ENCODE measurements around the gene FAM174B.

The FAM174B gene

GRCh38 chr15:92599394-92599970, 56.1 kb downstream of the FAM174B start:
- DNase-seq (ENCODE audit: low read depth) = no peak

DNA sequence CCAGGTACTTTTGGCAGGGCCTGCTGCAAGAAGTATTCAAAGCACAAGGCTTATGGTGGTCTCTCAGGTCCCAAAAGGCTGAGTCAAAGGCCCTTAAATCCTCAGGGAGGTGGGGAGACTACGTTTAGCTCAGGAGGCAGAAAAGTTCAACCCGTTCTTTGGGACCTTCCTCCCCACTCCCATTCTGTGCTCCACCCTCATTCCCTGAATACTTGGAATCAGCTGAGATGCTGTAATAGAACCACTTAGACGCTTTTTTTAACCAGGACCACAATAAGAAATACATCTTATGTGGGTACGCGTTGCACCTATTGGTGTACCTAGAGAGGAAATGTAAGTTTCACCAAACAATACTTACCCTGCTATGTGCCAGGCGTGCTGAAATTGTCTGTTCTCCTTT, 58.0 kb downstream of the FAM174B start:
- no peak for DNase-seq (ENCODE audit: low read depth)

- DNase-seq (ENCODE audit: low read depth) = no peak
Measured at GRCh38 chr15:92596623-92597022, 59.0 kb downstream of the FAM174B start.

GRCh38 chr15:92595506-92596381, 59.8 kb downstream of the FAM174B start:
- no peak for DNase-seq (ENCODE audit: low read depth)

GRCh38 chr15:92591275-92591674, 64.3 kb downstream of the FAM174B start:
- DNase-seq (ENCODE audit: low read depth) = no peak

GRCh38 chr15:92586966-92587365, 68.6 kb downstream of the FAM174B start:
- DNase-seq (ENCODE audit: low read depth) = no peak

DNA sequence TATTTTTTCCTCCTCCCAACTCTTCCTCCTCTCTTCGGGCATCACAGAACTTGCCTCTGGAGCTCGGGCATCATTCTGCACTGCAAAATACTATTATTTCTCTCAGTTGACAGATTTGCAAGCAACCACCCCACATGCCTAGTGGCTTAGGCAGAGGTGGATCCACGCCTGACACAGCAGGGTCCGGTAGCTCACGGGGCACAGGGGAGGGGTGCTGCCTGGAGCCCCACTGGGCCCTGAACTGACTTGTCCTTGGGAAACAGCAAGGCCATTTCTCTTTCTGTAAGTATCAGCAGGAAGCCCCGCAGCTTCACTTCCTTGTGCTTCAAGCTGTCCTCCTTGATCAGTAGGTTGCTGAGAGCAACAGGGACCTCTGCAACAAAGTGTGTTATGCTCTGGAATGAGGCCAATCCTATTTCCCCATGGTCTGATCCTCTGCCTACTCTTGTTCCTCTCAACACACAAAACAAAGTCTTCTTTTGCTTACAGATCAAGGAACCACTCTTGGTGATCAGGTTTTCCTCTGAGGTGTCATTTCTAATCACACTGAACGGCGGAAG, 69.1 kb downstream of the FAM174B start:
- no peak for DNase-seq (ENCODE audit: low read depth)

DNA sequence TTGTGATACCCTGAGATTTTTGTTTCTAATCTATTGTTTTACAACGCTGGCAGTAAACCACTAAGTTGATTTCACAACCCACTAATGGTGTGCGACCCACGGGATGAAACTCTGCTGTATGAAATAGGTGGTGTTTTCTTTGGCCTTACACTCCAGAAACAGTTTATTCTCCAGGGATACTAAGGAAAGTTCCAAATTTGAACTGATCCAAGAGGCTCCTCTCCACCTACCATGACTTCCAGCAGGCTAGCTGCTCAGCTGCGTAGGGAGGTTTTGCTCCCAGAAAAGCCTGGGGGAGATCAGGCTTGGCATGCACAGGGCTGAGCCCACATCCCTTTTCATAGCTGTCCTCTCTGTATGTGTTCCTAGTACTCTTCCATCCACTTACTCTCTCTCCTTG, 71.5 kb downstream of the FAM174B start:
- DNase-seq (ENCODE audit: low read depth) = no peak

DNA sequence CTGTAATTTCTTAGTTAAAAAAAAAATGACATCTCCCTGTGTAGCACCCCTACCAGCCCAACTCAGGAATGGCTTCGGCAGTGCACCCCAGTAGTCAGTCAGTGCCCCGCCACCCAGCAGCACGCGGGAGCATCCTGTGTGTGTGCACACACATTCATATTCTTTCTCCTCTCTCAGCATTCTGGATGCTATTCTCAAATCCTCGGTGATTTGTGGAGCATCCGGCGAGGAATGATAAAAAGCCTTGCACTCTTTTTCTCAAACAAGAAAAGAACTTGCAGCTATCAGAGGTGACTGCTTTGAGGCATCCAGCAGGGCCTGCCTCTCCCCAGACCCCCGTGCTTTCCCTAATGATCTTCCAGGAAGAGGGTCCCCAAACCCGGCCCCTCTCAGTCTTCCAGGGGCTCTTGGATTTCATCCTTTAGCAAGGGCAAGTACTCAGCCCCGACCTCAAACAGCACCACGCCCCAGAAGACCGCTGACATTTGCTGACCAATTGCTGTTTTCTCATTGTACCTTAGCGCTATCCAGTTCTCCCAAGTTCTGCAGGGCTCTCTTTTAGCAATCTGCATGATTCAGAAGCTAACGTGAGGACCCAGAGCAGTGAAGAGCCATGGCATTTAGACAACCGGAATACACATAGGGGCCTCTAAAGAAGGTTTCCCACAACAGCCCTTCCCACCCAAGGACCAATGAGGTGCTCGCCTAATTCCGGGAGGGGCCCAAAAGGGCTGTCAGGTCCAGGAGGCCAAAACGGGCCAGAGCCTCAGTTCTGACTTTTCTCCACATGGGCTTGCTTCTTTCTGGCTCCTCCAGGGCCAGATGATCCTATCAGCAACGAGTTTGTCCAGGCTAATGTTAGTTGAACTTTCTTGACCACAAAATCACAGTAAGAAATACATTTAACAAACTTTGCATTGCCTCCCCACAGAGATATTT, 72.2 kb downstream of the FAM174B start:
- DNase-seq (ENCODE audit: low read depth) = no peak

DNA sequence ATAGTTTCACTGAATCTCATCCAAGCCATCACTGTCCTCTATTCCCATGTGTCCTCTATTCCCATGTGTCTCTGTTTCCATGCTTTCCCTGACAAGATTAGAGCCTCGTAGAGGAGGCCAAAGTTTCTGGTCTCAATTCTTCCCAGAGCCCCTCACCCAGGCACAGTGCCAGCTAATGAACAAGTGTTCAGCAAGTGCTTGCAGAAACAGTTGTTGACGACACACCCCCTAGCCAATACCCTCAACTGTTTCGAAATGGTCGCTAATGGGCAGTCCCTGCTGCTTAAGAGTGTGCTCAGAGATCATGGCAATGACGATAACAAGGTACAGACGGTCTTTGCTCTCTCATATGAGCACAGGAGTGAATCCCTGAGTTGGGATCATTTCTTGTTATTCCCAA, 73.4 kb downstream of the FAM174B start:
- no peak for DNase-seq (ENCODE audit: low read depth)

GRCh38 chr15:92580933-92581445, 74.6 kb downstream of the FAM174B start:
- no peak for DNase-seq (ENCODE audit: low read depth)

- no peak for DNase-seq (ENCODE audit: low read depth)
Measured at GRCh38 chr15:92580521-92580920, 75.1 kb downstream of the FAM174B start.

DNA sequence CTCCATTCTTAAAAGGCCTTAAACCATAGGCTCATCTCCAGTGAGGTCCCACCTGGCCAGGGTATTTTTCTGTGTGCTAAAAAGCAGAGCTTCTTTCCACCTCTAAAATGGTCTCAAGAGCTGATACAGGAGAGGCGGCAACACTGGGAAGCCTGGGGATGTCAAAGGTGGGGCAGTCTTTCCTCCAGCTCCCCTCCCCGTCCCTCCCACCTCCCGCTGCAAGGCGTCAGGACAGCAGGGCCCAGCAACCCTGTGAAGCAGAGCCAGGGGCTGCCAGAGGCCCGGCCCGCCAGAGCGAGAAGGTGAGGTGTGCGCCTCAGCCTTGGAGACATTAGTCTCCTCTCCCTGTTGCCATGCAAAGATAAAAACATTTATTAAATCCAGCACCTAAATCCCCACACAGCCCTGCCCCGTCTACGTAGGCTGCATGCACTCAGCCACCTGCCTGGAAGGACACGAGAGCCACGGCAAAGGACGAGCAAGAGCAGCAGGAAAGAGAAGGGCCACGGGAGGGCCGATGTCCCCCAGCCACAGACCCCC, 75.6 kb downstream of the FAM174B start:
- no peak for DNase-seq (ENCODE audit: low read depth)

DNA sequence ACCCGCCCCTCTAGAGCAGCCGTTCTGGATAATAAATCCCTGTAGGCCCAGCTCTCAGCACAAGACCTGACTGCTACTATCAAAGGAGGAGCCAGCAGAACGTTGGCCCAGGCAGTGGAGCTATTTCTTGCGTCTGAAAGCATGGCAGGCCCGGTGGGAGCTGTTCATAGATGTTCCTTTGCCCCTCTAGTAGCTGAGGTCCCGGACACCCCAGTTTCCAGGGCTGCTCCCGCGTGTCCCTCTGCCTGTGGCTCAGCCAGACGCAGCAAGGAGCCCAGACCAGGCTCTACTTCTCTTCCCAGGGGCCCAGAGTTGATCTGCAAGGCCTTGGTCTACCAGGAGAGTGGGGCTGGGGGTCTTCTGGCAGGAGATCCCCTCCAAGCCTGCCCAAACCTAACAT, 76.1 kb downstream of the FAM174B start:
- DNase-seq (ENCODE audit: low read depth) = no peak

DNA sequence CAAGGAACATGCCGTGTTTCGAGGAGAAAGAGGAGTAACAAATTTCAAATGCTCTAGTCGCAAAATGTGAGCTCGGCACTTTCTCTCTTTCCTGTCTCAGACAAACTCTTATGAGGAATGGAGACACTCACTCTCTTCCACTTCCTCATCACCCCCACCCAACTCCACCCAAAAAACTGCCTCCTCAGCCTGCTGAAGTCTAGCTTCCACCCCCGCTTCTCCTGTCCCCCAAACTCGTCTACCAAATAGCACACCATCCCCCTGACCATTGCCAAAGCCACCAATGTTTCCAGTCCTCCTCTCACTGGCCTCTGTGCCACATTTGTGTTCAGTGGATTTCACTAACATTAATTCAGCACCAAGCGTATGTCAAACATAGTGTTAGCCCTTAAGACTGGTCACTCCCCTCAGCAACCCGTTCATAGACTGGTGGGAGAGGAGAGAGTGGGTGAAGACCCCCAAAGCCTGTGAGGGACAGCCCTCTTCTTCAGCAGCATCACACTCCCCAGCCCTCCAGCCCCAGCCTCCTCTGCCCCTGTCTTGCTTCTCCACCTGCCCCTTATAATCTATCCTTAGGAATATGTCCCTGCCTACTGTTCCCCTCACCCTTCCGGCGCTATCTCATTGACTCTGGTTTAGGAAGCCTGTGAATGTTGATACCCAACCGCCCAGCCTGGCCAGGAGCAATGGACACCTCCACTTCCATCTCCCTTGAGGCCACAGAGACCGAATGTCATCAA, 77.3 kb downstream of the FAM174B start:
- no peak for DNase-seq (ENCODE audit: low read depth)

DNA sequence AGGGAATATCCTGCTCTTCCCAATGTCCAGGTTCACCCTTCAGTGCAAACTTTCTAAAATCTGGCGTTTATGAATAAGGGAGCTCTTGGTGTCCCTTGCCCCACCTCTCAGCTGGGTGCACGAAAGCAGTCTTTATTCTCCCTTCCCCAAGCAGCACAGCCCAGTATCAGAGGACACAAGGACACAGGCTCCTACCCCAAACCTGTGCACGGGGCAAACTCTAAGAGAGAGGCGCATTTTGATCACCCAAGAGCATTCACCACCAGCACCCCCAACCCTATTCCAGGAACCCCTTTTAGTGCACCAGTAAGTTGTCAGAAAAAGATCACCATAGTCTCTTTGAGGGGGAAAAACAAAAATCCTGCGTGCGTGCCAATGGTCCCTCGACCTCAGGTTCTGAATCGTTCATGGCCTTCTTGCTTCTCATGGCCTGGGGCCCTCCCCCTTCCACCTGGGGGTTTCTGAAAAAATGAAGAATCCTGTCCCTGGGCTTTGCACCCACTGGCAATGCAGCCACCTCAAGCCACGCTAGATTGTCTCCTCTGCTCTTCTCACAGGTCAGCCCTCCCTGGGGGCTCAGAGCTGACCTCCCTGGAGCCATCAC, 78.9 kb downstream of the FAM174B start:
- no peak for DNase-seq (ENCODE audit: low read depth)

DNA sequence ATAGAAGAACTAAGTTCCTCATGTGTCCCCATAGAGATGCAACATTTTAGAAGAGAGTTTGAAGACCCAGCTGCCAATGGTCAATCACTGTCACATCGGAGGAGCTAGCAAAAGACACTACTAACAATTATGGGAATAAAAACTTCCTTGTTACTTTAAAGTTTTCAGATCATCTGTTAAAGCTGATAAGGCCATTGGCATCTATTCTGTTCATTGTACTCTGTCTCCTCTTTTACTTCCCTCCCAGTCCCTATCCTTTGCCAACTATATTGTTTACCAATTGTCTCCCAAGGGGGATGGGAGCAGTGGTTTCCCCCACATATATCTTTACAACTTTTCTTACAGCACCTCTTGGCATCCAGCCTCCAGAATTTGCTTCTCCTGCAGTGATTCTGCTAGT, 81.0 kb downstream of the FAM174B start:
- no peak for DNase-seq (ENCODE audit: low read depth)

GRCh38 chr15:92574161-92574560, 81.4 kb downstream of the FAM174B start:
- DNase-seq (ENCODE audit: low read depth) = no peak

DNA sequence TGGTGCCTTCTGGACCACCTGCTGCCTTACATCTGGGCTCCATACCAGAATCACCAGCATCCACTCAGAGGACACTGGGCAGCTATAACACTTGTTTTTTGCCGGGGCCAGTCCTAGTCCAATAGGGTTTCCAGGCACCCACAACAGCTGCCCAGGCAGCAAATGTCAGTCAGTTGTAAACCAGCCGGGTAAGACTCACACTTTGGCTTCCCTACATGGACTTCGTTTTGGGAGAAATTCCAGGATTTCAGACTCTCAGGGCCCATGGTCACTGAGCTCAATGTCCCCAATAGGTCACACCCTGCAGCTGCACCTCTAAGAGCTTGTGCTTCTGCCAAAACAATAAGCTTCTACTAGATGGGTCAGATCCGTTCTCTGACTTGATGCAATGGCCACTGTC, 83.8 kb downstream of the FAM174B start:
- no peak for DNase-seq (ENCODE audit: low read depth)

DNA sequence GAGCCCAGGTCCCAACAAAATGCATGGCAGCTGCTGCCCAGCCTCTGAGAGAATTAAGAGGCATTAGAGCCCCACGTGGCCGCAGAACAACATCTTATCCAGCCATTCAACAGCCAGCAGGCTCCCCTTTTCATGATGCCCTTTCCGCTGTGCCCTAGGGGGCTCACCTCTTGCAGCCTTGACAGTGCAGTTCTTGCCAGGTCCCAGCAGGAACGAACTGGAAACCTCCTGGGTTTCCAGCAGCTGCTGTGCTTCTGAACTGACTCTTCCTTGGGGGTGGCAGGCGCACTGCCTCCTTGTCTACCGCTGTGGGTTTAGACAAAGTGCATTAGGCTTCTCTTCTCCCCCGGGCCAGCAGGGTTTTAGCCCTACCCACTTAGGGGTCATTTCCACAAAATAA, 85.2 kb downstream of the FAM174B start:
- DNase-seq (ENCODE audit: low read depth) = no peak

DNA sequence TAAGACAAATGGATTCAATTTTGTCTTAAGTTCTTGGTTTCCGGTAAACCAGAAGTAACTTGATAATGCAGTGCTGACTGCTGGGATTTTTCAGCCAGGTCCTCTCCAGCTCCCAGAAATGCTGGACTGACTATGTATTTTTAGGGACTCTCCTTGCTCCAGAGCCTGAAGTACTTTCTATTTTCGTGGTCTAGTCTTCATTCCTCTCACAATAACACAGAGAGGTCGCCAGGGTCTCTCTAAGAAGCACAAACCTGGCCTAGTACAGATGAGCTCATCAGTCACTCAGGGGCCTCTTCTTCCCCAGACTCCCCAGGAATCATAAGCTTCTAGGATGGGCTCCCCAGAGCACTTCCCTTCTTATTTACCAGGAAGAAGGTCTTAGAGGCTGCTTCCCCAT, 85.8 kb downstream of the FAM174B start:
- no peak for DNase-seq (ENCODE audit: low read depth)
